ENCODE results near the gene SLC4A2. TPM values are rescaled to one million over a fixed set of nuclear protein-coding genes. Genes with fewer than 3 reads are reported as not detected.

SLC4A2 gene
- total RNA-seq, 1 donor, result 61.5 TPM

GRCh38 chr7:151110941-151111645 lies 51.7 kb downstream of the SLC4A2 start:
- Histone ChIP-seq H3K9me3 (ENCODE audit: low read depth, low read length) (no peaks in the 10 kb centered on the region), H3K79me2 (ENCODE audit: insufficient read depth, low read length) (peaks cover 72% of the 10 kb centered on the region), H2AFZ (ENCODE audit: low read length) (no peak overlapping the region), H3K4me2 (ENCODE audit: insufficient read depth, low read length) (no peak overlapping the region), H3K4me1 (ENCODE audit: insufficient read depth, low read length) (peaks cover 21% of the 10 kb centered on the region), H3K27me3 (ENCODE audit: insufficient read depth, low read length) (no peaks in the 10 kb centered on the region), H3K4me3 (ENCODE audit: insufficient read depth, low read length) (no peak overlapping the region), H3K27ac (ENCODE audit: low read depth, low read length) (no peak overlapping the region), H3K36me3 (ENCODE audit: insufficient read depth, low read length) (no peaks in the 10 kb centered on the region), H4K20me1 (ENCODE audit: insufficient read depth, low read length) (peaks cover 74% of the 10 kb centered on the region)
- peak; percentile 80 for TF ChIP-seq CTCF (IDR thresholded peaks at IDR 0.05; ENCODE audit: extremely low read depth, low read depth, low read length)
- peak; percentile 100 for DNase-seq (ENCODE audit: insufficient read length, low spot score, missing footprints)

DNA sequence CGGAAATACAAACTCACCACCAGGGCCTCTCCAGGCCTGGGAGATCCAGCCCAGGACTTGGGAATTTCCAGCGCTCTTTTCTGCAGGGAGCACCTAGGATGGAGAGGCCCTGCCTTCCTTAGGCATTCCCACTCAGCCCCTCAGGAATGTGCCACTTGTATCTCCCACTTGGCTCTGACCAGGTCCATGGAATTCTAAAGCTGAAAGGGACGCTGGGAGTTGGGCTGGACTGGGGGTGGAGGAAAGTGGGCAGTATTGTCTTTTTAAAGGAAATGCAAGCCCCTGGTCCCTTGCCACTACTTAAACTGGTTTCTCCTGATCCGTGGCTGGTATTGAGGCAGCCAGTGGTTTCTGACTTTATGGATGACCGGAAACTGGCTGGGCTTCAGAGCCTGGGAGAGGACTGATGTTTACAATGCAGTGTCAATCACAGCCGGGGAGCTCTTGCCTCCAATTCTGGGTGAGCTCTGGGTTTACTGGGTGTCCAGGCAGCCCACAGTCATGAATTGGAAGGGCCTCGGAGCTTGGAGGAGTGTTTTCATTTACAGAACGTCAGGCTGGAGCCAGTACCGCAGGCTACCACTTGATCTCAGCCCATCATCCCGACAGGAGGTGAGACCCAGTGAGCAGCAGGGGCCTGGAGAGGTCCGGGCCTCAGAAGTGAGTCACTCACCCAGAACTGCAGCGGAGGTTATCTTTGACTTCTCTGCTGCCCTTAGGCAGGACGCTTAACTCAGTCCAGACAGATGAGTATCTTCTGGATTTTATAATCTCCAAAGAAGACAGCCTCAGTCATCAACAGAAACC lies 54.2 kb downstream of the SLC4A2 start:
- Histone ChIP-seq H3K27me3 (ENCODE audit: insufficient read depth, low read length) (no peaks in the 10 kb centered on the region), H2AFZ (ENCODE audit: low read length) (no peak overlapping the region), H4K20me1 (ENCODE audit: insufficient read depth, low read length) (peaks cover 81% of the 10 kb centered on the region), H3K4me2 (ENCODE audit: insufficient read depth, low read length) (peak overlapping the region; percentile 43), H3K4me3 (ENCODE audit: insufficient read depth, low read length) (peak overlapping the region; percentile 23), H3K4me1 (ENCODE audit: insufficient read depth, low read length) (peaks cover 21% of the 10 kb centered on the region), H3K79me2 (ENCODE audit: insufficient read depth, low read length) (peaks cover 72% of the 10 kb centered on the region), H3K36me3 (ENCODE audit: insufficient read depth, low read length) (peaks cover 3% of the 10 kb centered on the region), H3K27ac (ENCODE audit: low read depth, low read length) (peak overlapping the region; percentile 36), H3K9me3 (ENCODE audit: low read depth, low read length) (no peaks in the 10 kb centered on the region)
- peak; percentile 99 for DNase-seq (ENCODE audit: insufficient read length, low spot score, missing footprints)
- TF ChIP-seq CTCF (IDR thresholded peaks at IDR 0.05; ENCODE audit: extremely low read depth, low read depth, low read length), result no peak

DNA sequence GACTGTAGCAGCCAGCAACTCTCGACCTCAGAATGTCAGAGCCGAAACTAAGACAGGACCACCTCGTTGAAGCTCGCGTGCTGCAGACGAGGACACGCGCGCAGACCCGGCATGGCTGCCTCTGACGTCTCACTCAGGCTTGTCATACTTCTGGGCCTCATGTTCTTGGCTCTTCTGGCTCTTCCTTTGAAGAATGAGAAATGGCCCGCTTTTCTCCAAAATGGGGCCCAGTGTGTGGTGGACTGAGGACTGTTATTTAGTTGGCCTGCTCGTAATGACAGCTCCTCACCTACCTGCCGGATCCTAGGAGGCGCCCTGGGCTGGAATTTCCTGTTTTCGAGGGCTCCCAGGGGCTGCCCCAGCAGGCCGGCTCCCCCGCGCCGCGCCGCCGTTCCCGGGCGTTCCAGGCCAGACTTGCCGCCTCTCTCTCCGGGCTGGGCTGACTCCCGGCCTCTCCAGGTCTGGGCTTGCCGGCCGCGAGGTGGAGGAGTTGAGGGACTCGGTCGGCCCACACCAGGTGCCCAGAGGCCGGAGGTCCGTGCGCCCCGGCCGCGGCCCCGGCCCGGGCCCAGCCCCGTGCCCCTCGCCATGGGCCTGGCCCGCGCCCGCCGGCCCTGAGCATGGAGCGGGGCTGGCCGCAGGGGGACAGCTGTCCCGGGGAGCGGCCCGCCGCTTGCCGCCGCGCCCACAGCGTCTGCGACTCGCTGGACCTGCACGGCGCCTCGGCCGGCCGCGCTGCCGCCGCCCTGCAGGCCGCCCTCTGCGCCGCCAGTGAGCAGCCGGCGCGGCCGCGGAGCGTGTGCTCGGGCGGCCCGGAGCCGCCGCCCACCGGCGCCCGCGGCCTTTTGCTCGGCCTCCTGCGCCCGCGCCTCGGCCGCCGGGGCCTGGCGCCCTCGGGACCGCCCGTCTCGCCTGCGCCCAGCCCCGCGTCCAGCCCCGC lies 55.0 kb downstream of the SLC4A2 start:
- H3K27ac ChIP-seq (ENCODE audit: low read depth, low read length), result peak overlapping the region; percentile 36
- peaks cover 18% of the 10 kb centered on the region for H3K4me1 ChIP-seq (ENCODE audit: insufficient read depth, low read length)
- no peaks in the 10 kb centered on the region for H3K9me3 ChIP-seq (ENCODE audit: low read depth, low read length)
- peak overlapping the region; percentile 43 for H3K4me2 ChIP-seq (ENCODE audit: insufficient read depth, low read length)
- peaks cover 63% of the 10 kb centered on the region for H3K79me2 ChIP-seq (ENCODE audit: insufficient read depth, low read length)
- no peaks in the 10 kb centered on the region for H3K27me3 ChIP-seq (ENCODE audit: insufficient read depth, low read length)
- H3K4me3 ChIP-seq (ENCODE audit: insufficient read depth, low read length), result peak overlapping the region; percentile 37
- H2AFZ ChIP-seq (ENCODE audit: low read length), result no peak overlapping the region
- DNase-seq (ENCODE audit: insufficient read length, low spot score, missing footprints), result peak; percentile 97
- TF ChIP-seq CTCF (IDR thresholded peaks at IDR 0.05; ENCODE audit: extremely low read depth, low read depth, low read length), result no peak
- peaks cover 72% of the 10 kb centered on the region for H4K20me1 ChIP-seq (ENCODE audit: insufficient read depth, low read length)
- peaks cover 9% of the 10 kb centered on the region for H3K36me3 ChIP-seq (ENCODE audit: insufficient read depth, low read length)

Measured in osteoblast (primary cell).